GM23338 (cell line): Measurements from ENCODE around the gene TARBP2. TPM values are rescaled to one million over a fixed set of nuclear protein-coding genes. Genes with fewer than 3 reads are reported as not detected.
A peak's percentile ranks its signal among the peaks of the same experiment; 100 is the strongest.

Experiments used
- ATAC-seq: fragments of 200-7000 bp; cut with Tn5 transposase; 3 replicates; pipeline ENCODE4 v1.9.1; 2020
- DNase-seq: peaks from one replicate; pipeline ENCODE4 v3.0.0-alpha.2; 2015; ENCODE audit warnings: low spot score
- H2AFZ ChIP-seq: fragments of 200-600 bp; sonication (generic); 2 replicates; pipeline ENCODE4 v1.8.0; 2016; ENCODE audit warnings: antibody characterized with exemption, mild to moderate bottlenecking, moderate library complexity
- H3F3A ChIP-seq: fragments of 200-600 bp; sonication (generic); replicated peaks from 2 replicates; pipeline ENCODE4 v1.8.0; 2017; ENCODE audit warnings: antibody characterized with exemption, mixed run types, low read depth
- H3K27ac ChIP-seq: fragments of 200-600 bp; sonication (generic); 2 replicates; pipeline ENCODE4 v1.6.1; 2016; ENCODE audit warnings: low read depth
- H3K27me3 ChIP-seq: fragments of 200-600 bp; sonication (generic); 2 replicates; pipeline ENCODE4 v1.8.0; 2016; ENCODE audit warnings: mild to moderate bottlenecking, mixed run types, moderate library complexity; ENCODE audit not compliant: insufficient read depth
- H3K36me3 ChIP-seq: fragments of 200-600 bp; sonication (generic); 2 replicates; pipeline ENCODE4 v1.8.0; 2016; ENCODE audit warnings: mild to moderate bottlenecking; ENCODE audit not compliant: insufficient read depth
- H3K4me1 ChIP-seq: fragments of 200-600 bp; sonication (generic); 2 replicates; pipeline ENCODE4 v1.8.0; 2016; ENCODE audit warnings: mild to moderate bottlenecking, moderate library complexity; ENCODE audit not compliant: insufficient read depth
- H3K4me2 ChIP-seq: fragments of 200-600 bp; sonication (generic); 2 replicates; pipeline ENCODE4 v1.7.1; 2017; ENCODE audit warnings: mixed run types
- H3K4me3 ChIP-seq: fragments of 200-600 bp; sonication (generic); 2 replicates; pipeline ENCODE4 v1.6.1; 2016; ENCODE audit warnings: mixed run types
- H3K79me2 ChIP-seq: fragments of 200-600 bp; sonication (generic); replicated peaks from 2 replicates; pipeline ENCODE4 v1.8.0; 2017; ENCODE audit warnings: mild to moderate bottlenecking; ENCODE audit not compliant: insufficient read depth
- H3K9me2 ChIP-seq: fragments of 200-600 bp; sonication (generic); 2 replicates; pipeline ENCODE4 v1.8.0; 2017; ENCODE audit not compliant: insufficient read depth
- H4K20me1 ChIP-seq: fragments of 200-600 bp; sonication (generic); replicated peaks from 2 replicates; pipeline ENCODE4 v1.8.0; 2017; ENCODE audit warnings: mild to moderate bottlenecking; ENCODE audit not compliant: insufficient read depth
- H3K27ac Mint-ChIP-seq: 2 replicates; pipeline ENCODE4 v1.8.0; 2020; ENCODE audit warnings: inconsistent platforms, mild to moderate bottlenecking, moderate library complexity, mixed read lengths
- H3K27me3 Mint-ChIP-seq: 3 replicates; pipeline ENCODE4 v1.8.0; 2022; ENCODE audit warnings: low read depth, mild to moderate bottlenecking, moderate library complexity, mixed read lengths, inconsistent platforms; ENCODE audit not compliant: insufficient read depth, poor library complexity
- H3K36me3 Mint-ChIP-seq: 3 replicates; pipeline ENCODE4 v1.8.0; 2021; ENCODE audit warnings: low read depth, mild to moderate bottlenecking, inconsistent platforms, moderate library complexity, mixed read lengths
- H3K4me1 Mint-ChIP-seq: 3 replicates; pipeline ENCODE4 v1.8.0; 2020; ENCODE audit warnings: mild to moderate bottlenecking, inconsistent platforms, mixed read lengths
- H3K4me3 Mint-ChIP-seq: 3 replicates; pipeline ENCODE4 v1.8.0; 2021; ENCODE audit warnings: moderate library complexity, mild to moderate bottlenecking, inconsistent platforms, mixed read lengths
- H3K9me3 Mint-ChIP-seq: 3 replicates; pipeline ENCODE4 v1.8.0; 2020; ENCODE audit warnings: moderate library complexity, mild to moderate bottlenecking, inconsistent platforms, mixed read lengths
- EZH2 ChIP-seq: fragments of 200-600 bp; sonication (generic); IDR thresholded peaks from one replicate; pipeline ENCODE4 v1.8.0; 2017; ENCODE audit warnings: antibody characterized with exemption, mild to moderate bottlenecking, low read depth; ENCODE audit not compliant: unreplicated experiment
- POLR2AphosphoS5 ChIP-seq: IDR thresholded peaks from 2 replicates; pipeline ENCODE4 v1.6.1; 2016; ENCODE audit warnings: antibody characterized with exemption, low read depth
- ZNF114 ChIP-seq: fragments of 250-450 bp; sonication (Bioruptor Pico); IDR thresholded peaks from 2 replicates; pipeline ENCODE4 v1.5.0; 2020; ENCODE audit warnings: mild to moderate bottlenecking, moderate library complexity
- ZNF331 ChIP-seq: fragments of 250-450 bp; sonication (Bioruptor Pico); IDR thresholded peaks from 2 replicates; pipeline ENCODE4 v1.5.0; 2020; ENCODE audit warnings: low read depth, mild to moderate bottlenecking, moderate library complexity
- polyA plus RNA-seq: library from polyadenylated mRNA; unstranded; fragments of >200 nt; fragmentation: Nextera tagmentation; extraction: Ambion mirVana; gene quantifications from 2 replicates; pipeline ENCODE4 v1.2.1, GENCODE V29; 2016
- total RNA-seq: library from RNA; depleted of rRNA; stranded (reverse); fragments of >200 nt; shearing (Covaris generic); gene quantifications from 2 replicates; pipeline ENCODE4 v1.2.3, GENCODE V29; 2014
- TF ChIP-seq, protein P1 (sequence below), 2 experiments: fragments of 200-600 bp in 1 of 2; sonication (generic) in 1 of 2; conservative IDR thresholded peaks; 2 replicates each; pipeline versions ENCODE4 v1.5.1 to v1.6.1; 2016 to 2017; ENCODE audit warnings: antibody characterized with exemption in 2 of 2, low read depth in 2 of 2, mild to moderate bottlenecking in 2 of 2, moderate library complexity in 1 of 2
- TF ChIP-seq, protein P2 (sequence below): IDR thresholded peaks from 2 replicates; pipeline ENCODE4 v1.6.1; 2016; ENCODE audit warnings: antibody characterized with exemption
- TF ChIP-seq, protein P3 (sequence below): fragments of 250-450 bp; sonication (Bioruptor Pico); IDR thresholded peaks from 2 replicates; pipeline ENCODE4 v1.5.0; 2020; ENCODE audit warnings: mild to moderate bottlenecking, moderate library complexity

Gene TARBP2
- total and polyA plus RNA-seq, 2 experiments from 2014 or later: 57.0 to 83.4 TPM

DNA sequence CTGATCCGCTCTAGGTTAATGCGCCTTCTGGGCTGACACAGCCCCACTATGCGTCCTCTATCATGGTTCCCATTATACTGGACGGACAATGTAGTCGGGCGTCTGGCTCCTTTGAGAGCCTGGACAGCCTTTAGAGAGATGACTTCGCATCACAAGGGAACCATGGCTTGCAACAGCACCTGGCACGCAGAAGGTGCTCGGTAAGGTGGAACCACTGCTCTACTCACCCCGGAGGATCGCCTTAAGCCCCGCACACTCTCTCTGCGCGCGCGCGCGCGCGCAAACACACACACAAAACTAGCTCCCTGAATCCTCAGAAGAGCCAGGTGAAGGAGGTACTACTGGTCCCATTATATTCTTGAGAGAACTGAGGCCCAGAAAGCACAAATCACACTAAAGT, 8.9 kb upstream of the TARBP2 start:
- peak overlapping the region; percentile 88 for H3K27ac Mint-ChIP-seq
- H3K27me3 ChIP-seq: no peaks in the 10 kb centered on the region
- H3K36me3 ChIP-seq: no peaks in the 10 kb centered on the region
- H3K4me3 ChIP-seq: peak overlapping the region; percentile 82
- H3K36me3 Mint-ChIP-seq: peaks cover 8% of the 10 kb centered on the region; the same call in 2 of the 3 replicates
- peaks cover 4% of the 10 kb centered on the region; the same call in 1 of the 2 replicates for H3K79me2 ChIP-seq
- DNase-seq: peak; percentile 46
- no peaks in the 10 kb centered on the region; the same call in 2 of the 3 replicates for H3K9me3 Mint-ChIP-seq
- H3F3A ChIP-seq: peaks cover 9% of the 10 kb centered on the region; the same call in 1 of the 2 replicates
- H2AFZ ChIP-seq: peak overlapping the region; percentile 86
- TF ChIP-seq, protein P1, sequence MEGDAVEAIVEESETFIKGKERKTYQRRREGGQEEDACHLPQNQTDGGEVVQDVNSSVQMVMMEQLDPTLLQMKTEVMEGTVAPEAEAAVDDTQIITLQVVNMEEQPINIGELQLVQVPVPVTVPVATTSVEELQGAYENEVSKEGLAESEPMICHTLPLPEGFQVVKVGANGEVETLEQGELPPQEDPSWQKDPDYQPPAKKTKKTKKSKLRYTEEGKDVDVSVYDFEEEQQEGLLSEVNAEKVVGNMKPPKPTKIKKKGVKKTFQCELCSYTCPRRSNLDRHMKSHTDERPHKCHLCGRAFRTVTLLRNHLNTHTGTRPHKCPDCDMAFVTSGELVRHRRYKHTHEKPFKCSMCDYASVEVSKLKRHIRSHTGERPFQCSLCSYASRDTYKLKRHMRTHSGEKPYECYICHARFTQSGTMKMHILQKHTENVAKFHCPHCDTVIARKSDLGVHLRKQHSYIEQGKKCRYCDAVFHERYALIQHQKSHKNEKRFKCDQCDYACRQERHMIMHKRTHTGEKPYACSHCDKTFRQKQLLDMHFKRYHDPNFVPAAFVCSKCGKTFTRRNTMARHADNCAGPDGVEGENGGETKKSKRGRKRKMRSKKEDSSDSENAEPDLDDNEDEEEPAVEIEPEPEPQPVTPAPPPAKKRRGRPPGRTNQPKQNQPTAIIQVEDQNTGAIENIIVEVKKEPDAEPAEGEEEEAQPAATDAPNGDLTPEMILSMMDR (conservative IDR thresholded peaks at IDR 0.05; ENCODE audit: low read depth in 2 of 2): no peak
- no peak for TF ChIP-seq EZH2
- TF ChIP-seq, protein P2, sequence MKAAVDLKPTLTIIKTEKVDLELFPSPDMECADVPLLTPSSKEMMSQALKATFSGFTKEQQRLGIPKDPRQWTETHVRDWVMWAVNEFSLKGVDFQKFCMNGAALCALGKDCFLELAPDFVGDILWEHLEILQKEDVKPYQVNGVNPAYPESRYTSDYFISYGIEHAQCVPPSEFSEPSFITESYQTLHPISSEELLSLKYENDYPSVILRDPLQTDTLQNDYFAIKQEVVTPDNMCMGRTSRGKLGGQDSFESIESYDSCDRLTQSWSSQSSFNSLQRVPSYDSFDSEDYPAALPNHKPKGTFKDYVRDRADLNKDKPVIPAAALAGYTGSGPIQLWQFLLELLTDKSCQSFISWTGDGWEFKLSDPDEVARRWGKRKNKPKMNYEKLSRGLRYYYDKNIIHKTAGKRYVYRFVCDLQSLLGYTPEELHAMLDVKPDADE: no peak
- no peak for TF ChIP-seq ZNF331 (CRISPR knock-in tag)
- TF ChIP-seq ZNF114 (CRISPR knock-in tag): no peak
- peaks cover 40% of the 10 kb centered on the region for H3K4me1 Mint-ChIP-seq
- peaks cover 10% of the 10 kb centered on the region for H3K27me3 Mint-ChIP-seq
- H3K4me3 Mint-ChIP-seq: peak overlapping the region; percentile 92
- peak overlapping the region; percentile 91; the same call in 1 of the 2 replicates for H3K27ac ChIP-seq
- H3K4me2 ChIP-seq: peak overlapping the region; percentile 98
- H4K20me1 ChIP-seq: peaks cover 8% of the 10 kb centered on the region; the same call in 1 of the 2 replicates
- no peaks in the 10 kb centered on the region for H3K9me2 ChIP-seq
- peaks cover 24% of the 10 kb centered on the region for H3K4me1 ChIP-seq
- peak; percentile 23 for ATAC-seq

DNA sequence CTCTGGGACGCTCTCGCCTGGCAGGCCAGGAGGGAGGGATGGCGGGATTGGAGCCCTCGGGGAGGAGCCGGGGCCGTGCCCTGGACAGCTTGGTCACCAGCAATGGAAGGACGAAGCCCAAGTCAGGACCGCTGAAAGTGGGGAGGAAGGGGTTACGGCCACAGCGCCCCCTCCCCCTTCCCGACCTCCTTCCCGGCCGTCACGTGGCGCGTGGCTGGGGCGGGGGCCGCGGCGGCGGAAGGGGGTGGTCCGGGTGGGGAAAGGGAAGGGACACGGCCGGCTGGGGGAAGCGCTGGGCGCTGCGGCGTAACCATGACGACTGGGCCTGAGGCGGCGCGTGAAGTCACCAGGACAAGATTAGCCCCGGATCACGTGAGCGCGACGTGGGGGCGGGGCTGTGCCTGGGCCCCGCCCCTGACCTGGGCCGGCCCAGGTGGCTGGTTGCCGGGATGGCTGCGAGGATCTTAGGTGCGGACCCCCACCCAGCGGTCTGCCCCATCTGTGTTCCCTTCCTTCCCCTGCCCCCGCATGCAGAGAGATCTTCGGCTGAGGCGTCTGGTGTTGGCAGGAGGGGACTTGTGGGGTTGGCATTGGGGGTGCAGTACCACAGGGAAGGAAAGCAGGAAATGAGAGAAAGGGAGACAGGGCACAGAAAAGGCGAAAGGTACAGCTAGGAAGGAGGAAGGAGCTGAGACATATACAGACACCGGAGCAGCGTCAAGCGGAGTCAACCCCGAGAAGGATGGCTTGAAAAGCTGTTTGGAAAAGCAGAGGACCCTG, 8.1 kb upstream of the TARBP2 start:
- peaks cover 10% of the 10 kb centered on the region for H3K27me3 Mint-ChIP-seq
- Histone ChIP-seq H3K27me3 (no peaks in the 10 kb centered on the region), H3K79me2 (peaks cover 12% of the 10 kb centered on the region; the same call in 1 of the 2 replicates), H3K27ac (peak overlapping the region; percentile 91), H2AFZ (peak overlapping the region; percentile 92), H3K4me3 (peak overlapping the region; percentile 82), H3K4me1 (peaks cover 28% of the 10 kb centered on the region), H3K4me2 (peak overlapping the region; percentile 98), H3K36me3 (no peaks in the 10 kb centered on the region), H4K20me1 (peaks cover 8% of the 10 kb centered on the region; the same call in 1 of the 2 replicates), H3F3A (peaks cover 9% of the 10 kb centered on the region; the same call in 1 of the 2 replicates), H3K9me2 (no peaks in the 10 kb centered on the region)
- ATAC-seq: peak; percentile 75
- H3K4me3 Mint-ChIP-seq: peak overlapping the region; percentile 92
- H3K36me3 Mint-ChIP-seq: peaks cover 3% of the 10 kb centered on the region; the same call in 2 of the 3 replicates
- TF ChIP-seq, protein P3, sequence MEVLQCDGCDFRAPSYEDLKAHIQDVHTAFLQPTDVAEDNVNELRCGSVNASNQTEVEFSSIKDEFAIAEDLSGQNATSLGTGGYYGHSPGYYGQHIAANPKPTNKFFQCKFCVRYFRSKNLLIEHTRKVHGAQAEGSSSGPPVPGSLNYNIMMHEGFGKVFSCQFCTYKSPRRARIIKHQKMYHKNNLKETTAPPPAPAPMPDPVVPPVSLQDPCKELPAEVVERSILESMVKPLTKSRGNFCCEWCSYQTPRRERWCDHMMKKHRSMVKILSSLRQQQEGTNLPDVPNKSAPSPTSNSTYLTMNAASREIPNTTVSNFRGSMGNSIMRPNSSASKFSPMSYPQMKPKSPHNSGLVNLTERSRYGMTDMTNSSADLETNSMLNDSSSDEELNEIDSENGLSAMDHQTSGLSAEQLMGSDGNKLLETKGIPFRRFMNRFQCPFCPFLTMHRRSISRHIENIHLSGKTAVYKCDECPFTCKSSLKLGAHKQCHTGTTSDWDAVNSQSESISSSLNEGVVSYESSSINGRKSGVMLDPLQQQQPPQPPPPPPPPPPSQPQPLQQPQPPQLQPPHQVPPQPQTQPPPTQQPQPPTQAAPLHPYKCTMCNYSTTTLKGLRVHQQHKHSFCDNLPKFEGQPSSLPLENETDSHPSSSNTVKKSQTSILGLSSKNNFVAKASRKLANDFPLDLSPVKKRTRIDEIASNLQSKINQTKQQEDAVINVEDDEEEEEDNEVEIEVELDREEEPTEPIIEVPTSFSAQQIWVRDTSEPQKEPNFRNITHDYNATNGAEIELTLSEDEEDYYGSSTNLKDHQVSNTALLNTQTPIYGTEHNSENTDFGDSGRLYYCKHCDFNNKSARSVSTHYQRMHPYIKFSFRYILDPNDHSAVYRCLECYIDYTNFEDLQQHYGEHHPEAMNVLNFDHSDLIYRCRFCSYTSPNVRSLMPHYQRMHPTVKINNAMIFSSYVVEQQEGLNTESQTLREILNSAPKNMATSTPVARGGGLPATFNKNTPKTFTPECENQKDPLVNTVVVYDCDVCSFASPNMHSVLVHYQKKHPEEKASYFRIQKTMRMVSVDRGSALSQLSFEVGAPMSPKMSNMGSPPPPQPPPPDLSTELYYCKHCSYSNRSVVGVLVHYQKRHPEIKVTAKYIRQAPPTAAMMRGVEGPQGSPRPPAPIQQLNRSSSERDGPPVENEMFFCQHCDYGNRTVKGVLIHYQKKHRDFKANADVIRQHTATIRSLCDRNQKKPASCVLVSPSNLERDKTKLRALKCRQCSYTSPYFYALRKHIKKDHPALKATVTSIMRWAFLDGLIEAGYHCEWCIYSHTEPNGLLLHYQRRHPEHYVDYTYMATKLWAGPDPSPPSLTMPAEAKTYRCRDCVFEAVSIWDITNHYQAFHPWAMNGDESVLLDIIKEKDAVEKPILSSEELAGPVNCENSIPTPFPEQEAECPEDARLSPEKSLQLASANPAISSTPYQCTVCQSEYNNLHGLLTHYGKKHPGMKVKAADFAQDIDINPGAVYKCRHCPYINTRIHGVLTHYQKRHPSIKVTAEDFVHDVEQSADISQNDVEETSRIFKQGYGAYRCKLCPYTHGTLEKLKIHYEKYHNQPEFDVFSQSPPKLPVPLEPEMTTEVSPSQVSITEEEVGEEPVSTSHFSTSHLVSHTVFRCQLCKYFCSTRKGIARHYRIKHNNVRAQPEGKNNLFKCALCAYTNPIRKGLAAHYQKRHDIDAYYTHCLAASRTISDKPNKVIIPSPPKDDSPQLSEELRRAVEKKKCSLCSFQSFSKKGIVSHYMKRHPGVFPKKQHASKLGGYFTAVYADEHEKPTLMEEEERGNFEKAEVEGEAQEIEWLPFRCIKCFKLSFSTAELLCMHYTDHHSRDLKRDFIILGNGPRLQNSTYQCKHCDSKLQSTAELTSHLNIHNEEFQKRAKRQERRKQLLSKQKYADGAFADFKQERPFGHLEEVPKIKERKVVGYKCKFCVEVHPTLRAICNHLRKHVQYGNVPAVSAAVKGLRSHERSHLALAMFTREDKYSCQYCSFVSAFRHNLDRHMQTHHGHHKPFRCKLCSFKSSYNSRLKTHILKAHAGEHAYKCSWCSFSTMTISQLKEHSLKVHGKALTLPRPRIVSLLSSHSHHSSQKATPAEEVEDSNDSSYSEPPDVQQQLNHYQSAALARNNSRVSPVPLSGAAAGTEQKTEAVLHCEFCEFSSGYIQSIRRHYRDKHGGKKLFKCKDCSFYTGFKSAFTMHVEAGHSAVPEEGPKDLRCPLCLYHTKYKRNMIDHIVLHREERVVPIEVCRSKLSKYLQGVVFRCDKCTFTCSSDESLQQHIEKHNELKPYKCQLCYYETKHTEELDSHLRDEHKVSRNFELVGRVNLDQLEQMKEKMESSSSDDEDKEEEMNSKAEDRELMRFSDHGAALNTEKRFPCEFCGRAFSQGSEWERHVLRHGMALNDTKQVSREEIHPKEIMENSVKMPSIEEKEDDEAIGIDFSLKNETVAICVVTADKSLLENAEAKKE (CRISPR knock-in tag): no peak
- TF ChIP-seq, protein P2: peak; percentile 34
- TF ChIP-seq POLR2AphosphoS5: peak; percentile 65
- H3K27ac Mint-ChIP-seq: peak overlapping the region; percentile 95
- H3K9me3 Mint-ChIP-seq: no peaks in the 10 kb centered on the region; the same call in 2 of the 3 replicates
- peak; percentile 97 for DNase-seq
- H3K4me1 Mint-ChIP-seq: peaks cover 48% of the 10 kb centered on the region
